HepG2 (cell line): ENCODE data around the gene MTHFD2.

Experiments
- CENPT ChIP-seq: sonication (generic); formaldehyde crosslinking; IDR thresholded peaks from 2 replicates; pipeline ENCODE4 v1.8.0; 2022; ENCODE audit warnings: low read depth, mild to moderate bottlenecking, moderate library complexity, missing genetic modification reagents
- EP300 ChIP-seq, 3 experiments: sonication (generic) in 1 of 3; formaldehyde crosslinking in 1 of 3; IDR thresholded peaks; 2 replicates each; pipeline versions ENCODE4 v1.5.1 to v1.6.1; 2011 to 2020; ENCODE audit warnings: low read depth in 2 of 3, low read length in 2 of 3, borderline replicate concordance in 1 of 3, improper control_type of control experiment in 1 of 3, mild to moderate bottlenecking in 1 of 3, missing genetic modification reagents in 1 of 3, moderate library complexity in 1 of 3
- GPN1 ChIP-seq: sonication (generic); formaldehyde crosslinking; IDR thresholded peaks from 2 replicates; pipeline ENCODE4 v1.5.1; 2020; ENCODE audit warnings: missing genetic modification reagents, borderline replicate concordance
- NFE2L1 ChIP-seq: sonication (generic); formaldehyde crosslinking; IDR thresholded peaks from 2 replicates; pipeline ENCODE4 v1.4.0; 2020; ENCODE audit warnings: missing genetic modification reagents, mild to moderate bottlenecking, borderline replicate concordance
- PATZ1 ChIP-seq: sonication (generic); formaldehyde crosslinking; IDR thresholded peaks from 2 replicates; pipeline ENCODE4 v1.4.0; 2020; ENCODE audit warnings: missing genetic modification reagents
- POLR2A ChIP-seq, 2 experiments: IDR thresholded peaks; 2 replicates each; pipeline ENCODE4 v1.6.1; 2011; ENCODE audit warnings: low read depth in 2 of 2, low read length in 2 of 2, mild to moderate bottlenecking in 1 of 2, moderate library complexity in 1 of 2; ENCODE audit not compliant: insufficient read depth in 1 of 2
- RERE ChIP-seq: IDR thresholded peaks from 2 replicates; pipeline ENCODE4 v1.6.1; 2016; ENCODE audit warnings: low read depth, missing genetic modification reagents, missing compliant biosample characterization
- SOX5 ChIP-seq: IDR thresholded peaks from 2 replicates; pipeline ENCODE4 v1.6.1; 2016; ENCODE audit warnings: borderline replicate concordance
- TCF7L2 ChIP-seq: IDR thresholded peaks from 2 replicates; pipeline ENCODE4 v1.6.1; 2011; ENCODE audit warnings: mild to moderate bottlenecking, low read depth, low read length, moderate library complexity
- TRIM22 ChIP-seq: fragments of 450-650 bp; IDR thresholded peaks from 2 replicates; pipeline ENCODE4 v1.6.1; 2017
- ZNF44 ChIP-seq: sonication (generic); formaldehyde crosslinking; IDR thresholded peaks from 2 replicates; pipeline ENCODE4 v1.5.1; 2020; ENCODE audit warnings: mild to moderate bottlenecking, missing genetic modification reagents
- TF ChIP-seq, protein P1 (sequence below): sonication (generic); formaldehyde crosslinking; IDR thresholded peaks from 2 replicates; pipeline ENCODE4 v1.5.0; 2020; ENCODE audit warnings: mild to moderate bottlenecking, missing genetic modification reagents, moderate library complexity
- TF ChIP-seq, protein P2 (sequence below), 2 experiments: sonication (generic) in 1 of 2; formaldehyde crosslinking in 1 of 2; IDR thresholded peaks; 2 replicates each; pipeline versions ENCODE4 v1.5.1 to v1.6.1; 2011 to 2020; ENCODE audit warnings: borderline replicate concordance in 1 of 2, low read depth in 1 of 2, low read length in 1 of 2, mild to moderate bottlenecking in 1 of 2, missing genetic modification reagents in 1 of 2, moderate library complexity in 1 of 2
- TF ChIP-seq, protein P3 (sequence below): sonication (generic); formaldehyde crosslinking; IDR thresholded peaks from 2 replicates; pipeline ENCODE4 v1.9.0; 2021; ENCODE audit warnings: missing genetic modification reagents, mild to moderate bottlenecking, borderline replicate concordance

- TF ChIP-seq, protein P1, sequence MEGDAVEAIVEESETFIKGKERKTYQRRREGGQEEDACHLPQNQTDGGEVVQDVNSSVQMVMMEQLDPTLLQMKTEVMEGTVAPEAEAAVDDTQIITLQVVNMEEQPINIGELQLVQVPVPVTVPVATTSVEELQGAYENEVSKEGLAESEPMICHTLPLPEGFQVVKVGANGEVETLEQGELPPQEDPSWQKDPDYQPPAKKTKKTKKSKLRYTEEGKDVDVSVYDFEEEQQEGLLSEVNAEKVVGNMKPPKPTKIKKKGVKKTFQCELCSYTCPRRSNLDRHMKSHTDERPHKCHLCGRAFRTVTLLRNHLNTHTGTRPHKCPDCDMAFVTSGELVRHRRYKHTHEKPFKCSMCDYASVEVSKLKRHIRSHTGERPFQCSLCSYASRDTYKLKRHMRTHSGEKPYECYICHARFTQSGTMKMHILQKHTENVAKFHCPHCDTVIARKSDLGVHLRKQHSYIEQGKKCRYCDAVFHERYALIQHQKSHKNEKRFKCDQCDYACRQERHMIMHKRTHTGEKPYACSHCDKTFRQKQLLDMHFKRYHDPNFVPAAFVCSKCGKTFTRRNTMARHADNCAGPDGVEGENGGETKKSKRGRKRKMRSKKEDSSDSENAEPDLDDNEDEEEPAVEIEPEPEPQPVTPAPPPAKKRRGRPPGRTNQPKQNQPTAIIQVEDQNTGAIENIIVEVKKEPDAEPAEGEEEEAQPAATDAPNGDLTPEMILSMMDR = no peak
- no peak for TF ChIP-seq PATZ1 (CRISPR knock-in tag)
- TF ChIP-seq POLR2A (IDR thresholded peaks at IDR 0.05; ENCODE audit: insufficient read depth in 1 of 2, low read depth in 2 of 2, low read length in 2 of 2) = no peak
- no peak for TF ChIP-seq RERE (CRISPR knock-in tag)
- TF ChIP-seq TCF7L2 = no peak
- no peak for TF ChIP-seq EP300 (IDR thresholded peaks at IDR 0.05; ENCODE audit: low read depth in 2 of 2, low read length in 2 of 2)
- TF ChIP-seq EP300 (CRISPR knock-in tag; IDR thresholded peaks at IDR 0.05; ENCODE audit: borderline replicate concordance) = no peak
- TF ChIP-seq, protein P2, sequence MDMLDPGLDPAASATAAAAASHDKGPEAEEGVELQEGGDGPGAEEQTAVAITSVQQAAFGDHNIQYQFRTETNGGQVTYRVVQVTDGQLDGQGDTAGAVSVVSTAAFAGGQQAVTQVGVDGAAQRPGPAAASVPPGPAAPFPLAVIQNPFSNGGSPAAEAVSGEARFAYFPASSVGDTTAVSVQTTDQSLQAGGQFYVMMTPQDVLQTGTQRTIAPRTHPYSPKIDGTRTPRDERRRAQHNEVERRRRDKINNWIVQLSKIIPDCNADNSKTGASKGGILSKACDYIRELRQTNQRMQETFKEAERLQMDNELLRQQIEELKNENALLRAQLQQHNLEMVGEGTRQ (IDR thresholded peaks at IDR 0.05; ENCODE audit: low read depth, low read length) = no peak
- TF ChIP-seq, protein P2 (CRISPR knock-in tag; IDR thresholded peaks at IDR 0.05; ENCODE audit: borderline replicate concordance) = no peak
- no peak for TF ChIP-seq CENPT (CRISPR knock-in tag)
- no peak for TF ChIP-seq NFE2L1 (CRISPR knock-in tag)
- no peak for TF ChIP-seq TRIM22
- TF ChIP-seq, protein P3, sequence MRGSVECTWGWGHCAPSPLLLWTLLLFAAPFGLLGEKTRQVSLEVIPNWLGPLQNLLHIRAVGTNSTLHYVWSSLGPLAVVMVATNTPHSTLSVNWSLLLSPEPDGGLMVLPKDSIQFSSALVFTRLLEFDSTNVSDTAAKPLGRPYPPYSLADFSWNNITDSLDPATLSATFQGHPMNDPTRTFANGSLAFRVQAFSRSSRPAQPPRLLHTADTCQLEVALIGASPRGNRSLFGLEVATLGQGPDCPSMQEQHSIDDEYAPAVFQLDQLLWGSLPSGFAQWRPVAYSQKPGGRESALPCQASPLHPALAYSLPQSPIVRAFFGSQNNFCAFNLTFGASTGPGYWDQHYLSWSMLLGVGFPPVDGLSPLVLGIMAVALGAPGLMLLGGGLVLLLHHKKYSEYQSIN = no peak
- TF ChIP-seq SOX5 (CRISPR knock-in tag) = no peak
- TF ChIP-seq ZNF44 (CRISPR knock-in tag) = no peak
- TF ChIP-seq GPN1 (CRISPR knock-in tag) = no peak
Measured at GRCh38 chr2:74260495-74260894, 62.1 kb downstream of the MTHFD2 start.
